ENCODE data around the gene ARHGEF28. TPM values are rescaled to one million over a fixed set of nuclear protein-coding genes. Genes with fewer than 3 reads are reported as not detected.

ARHGEF28 gene
- total and polyA plus RNA-seq, 2 of the 13 experiments (the other 11 are each of a cell fraction or from before 2014, with no cell fraction given) = 17.4 to 34.1 TPM

DNA sequence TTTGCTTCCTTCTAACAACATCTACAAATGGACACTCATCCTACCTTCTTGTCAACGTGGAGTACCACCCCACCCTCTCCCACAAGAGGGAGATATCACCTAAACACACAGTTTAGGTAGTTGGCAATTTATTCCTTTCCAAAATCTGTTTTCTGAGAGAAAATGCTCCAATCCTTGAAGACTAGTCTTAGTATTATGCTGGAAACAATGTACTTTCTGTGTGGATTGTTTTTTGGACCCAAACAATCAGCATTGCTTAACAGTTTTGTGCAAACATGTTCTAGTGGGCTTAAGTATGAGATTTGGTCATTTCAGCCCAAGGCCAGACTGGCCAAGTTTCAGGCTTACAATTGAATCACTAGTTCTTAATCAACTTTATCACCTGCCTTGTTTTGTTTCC, 359.1 kb downstream of the ARHGEF28 start (continued):
- TF ChIP-seq, protein P1, sequence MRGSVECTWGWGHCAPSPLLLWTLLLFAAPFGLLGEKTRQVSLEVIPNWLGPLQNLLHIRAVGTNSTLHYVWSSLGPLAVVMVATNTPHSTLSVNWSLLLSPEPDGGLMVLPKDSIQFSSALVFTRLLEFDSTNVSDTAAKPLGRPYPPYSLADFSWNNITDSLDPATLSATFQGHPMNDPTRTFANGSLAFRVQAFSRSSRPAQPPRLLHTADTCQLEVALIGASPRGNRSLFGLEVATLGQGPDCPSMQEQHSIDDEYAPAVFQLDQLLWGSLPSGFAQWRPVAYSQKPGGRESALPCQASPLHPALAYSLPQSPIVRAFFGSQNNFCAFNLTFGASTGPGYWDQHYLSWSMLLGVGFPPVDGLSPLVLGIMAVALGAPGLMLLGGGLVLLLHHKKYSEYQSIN (CRISPR knock-in tag; IDR thresholded peaks at IDR 0.05; ENCODE audit: borderline replicate concordance) = no peak
- TF ChIP-seq, protein P2, sequence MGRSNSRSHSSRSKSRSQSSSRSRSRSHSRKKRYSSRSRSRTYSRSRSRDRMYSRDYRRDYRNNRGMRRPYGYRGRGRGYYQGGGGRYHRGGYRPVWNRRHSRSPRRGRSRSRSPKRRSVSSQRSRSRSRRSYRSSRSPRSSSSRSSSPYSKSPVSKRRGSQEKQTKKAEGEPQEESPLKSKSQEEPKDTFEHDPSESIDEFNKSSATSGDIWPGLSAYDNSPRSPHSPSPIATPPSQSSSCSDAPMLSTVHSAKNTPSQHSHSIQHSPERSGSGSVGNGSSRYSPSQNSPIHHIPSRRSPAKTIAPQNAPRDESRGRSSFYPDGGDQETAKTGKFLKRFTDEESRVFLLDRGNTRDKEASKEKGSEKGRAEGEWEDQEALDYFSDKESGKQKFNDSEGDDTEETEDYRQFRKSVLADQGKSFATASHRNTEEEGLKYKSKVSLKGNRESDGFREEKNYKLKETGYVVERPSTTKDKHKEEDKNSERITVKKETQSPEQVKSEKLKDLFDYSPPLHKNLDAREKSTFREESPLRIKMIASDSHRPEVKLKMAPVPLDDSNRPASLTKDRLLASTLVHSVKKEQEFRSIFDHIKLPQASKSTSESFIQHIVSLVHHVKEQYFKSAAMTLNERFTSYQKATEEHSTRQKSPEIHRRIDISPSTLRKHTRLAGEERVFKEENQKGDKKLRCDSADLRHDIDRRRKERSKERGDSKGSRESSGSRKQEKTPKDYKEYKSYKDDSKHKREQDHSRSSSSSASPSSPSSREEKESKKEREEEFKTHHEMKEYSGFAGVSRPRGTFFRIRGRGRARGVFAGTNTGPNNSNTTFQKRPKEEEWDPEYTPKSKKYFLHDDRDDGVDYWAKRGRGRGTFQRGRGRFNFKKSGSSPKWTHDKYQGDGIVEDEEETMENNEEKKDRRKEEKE (IDR thresholded peaks at IDR 0.05) = no peak
- TF ChIP-seq PITX1 (CRISPR knock-in tag; IDR thresholded peaks at IDR 0.05) (no peak), GPN1 (CRISPR knock-in tag; IDR thresholded peaks at IDR 0.05; ENCODE audit: borderline replicate concordance) (no peak), HOXA3 (CRISPR knock-in tag; IDR thresholded peaks at IDR 0.05) (no peak), U2AF2 (IDR thresholded peaks at IDR 0.05; ENCODE audit: low read depth, low read length) (no peak), MYC (CRISPR knock-in tag; IDR thresholded peaks at IDR 0.05; ENCODE audit: borderline replicate concordance) (no peak), DPF2 (CRISPR knock-in tag; IDR thresholded peaks at IDR 0.05; ENCODE audit: borderline replicate concordance, low read depth) (no peak), ZNF263 (CRISPR knock-in tag; IDR thresholded peaks at IDR 0.05) (no peak), ZZZ3 (CRISPR knock-in tag; IDR thresholded peaks at IDR 0.05; ENCODE audit: borderline replicate concordance) (no peak), SIN3A (IDR thresholded peaks at IDR 0.05; ENCODE audit: borderline replicate concordance, low read depth, low read length) (no peak), SOX13 (IDR thresholded peaks at IDR 0.05) (peak; percentile 80), SOX13 (CRISPR knock-in tag; conservative IDR thresholded peaks at IDR 0.05 in 1 of 2, IDR thresholded peaks at IDR 0.05 in 1 of 2) (peak in 1 of 2 experiments; percentile 95; a peak in 2 of 4 replicates), FOXA3 (CRISPR knock-in tag; IDR thresholded peaks at IDR 0.05) (peak; percentile 67), CEBPB (IDR thresholded peaks at IDR 0.05; ENCODE audit: borderline replicate concordance, low read depth, low read length) (peak; percentile 89)
- TF ChIP-seq, protein P3, sequence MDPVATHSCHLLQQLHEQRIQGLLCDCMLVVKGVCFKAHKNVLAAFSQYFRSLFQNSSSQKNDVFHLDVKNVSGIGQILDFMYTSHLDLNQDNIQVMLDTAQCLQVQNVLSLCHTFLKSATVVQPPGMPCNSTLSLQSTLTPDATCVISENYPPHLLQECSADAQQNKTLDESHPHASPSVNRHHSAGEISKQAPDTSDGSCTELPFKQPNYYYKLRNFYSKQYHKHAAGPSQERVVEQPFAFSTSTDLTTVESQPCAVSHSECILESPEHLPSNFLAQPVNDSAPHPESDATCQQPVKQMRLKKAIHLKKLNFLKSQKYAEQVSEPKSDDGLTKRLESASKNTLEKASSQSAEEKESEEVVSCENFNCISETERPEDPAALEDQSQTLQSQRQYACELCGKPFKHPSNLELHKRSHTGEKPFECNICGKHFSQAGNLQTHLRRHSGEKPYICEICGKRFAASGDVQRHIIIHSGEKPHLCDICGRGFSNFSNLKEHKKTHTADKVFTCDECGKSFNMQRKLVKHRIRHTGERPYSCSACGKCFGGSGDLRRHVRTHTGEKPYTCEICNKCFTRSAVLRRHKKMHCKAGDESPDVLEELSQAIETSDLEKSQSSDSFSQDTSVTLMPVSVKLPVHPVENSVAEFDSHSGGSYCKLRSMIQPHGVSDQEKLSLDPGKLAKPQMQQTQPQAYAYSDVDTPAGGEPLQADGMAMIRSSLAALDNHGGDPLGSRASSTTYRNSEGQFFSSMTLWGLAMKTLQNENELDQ (CRISPR knock-in tag; IDR thresholded peaks at IDR 0.05; ENCODE audit: borderline replicate concordance) = no peak
- TF ChIP-seq, protein P4, sequence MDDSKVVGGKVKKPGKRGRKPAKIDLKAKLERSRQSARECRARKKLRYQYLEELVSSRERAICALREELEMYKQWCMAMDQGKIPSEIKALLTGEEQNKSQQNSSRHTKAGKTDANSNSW (CRISPR knock-in tag; IDR thresholded peaks at IDR 0.05; ENCODE audit: borderline replicate concordance) = no peak
- TF ChIP-seq, protein P5, sequence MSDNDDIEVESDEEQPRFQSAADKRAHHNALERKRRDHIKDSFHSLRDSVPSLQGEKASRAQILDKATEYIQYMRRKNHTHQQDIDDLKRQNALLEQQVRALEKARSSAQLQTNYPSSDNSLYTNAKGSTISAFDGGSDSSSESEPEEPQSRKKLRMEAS (IDR thresholded peaks at IDR 0.05) = no peak
- TF ChIP-seq, protein P6, sequence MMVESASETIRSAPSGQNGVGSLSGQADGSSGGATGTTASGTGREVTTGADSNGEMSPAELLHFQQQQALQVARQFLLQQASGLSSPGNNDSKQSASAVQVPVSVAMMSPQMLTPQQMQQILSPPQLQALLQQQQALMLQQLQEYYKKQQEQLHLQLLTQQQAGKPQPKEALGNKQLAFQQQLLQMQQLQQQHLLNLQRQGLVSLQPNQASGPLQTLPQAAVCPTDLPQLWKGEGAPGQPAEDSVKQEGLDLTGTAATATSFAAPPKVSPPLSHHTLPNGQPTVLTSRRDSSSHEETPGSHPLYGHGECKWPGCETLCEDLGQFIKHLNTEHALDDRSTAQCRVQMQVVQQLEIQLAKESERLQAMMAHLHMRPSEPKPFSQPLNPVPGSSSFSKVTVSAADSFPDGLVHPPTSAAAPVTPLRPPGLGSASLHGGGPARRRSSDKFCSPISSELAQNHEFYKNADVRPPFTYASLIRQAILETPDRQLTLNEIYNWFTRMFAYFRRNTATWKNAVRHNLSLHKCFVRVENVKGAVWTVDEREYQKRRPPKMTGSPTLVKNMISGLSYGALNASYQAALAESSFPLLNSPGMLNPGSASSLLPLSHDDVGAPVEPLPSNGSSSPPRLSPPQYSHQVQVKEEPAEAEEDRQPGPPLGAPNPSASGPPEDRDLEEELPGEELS (CRISPR knock-in tag; IDR thresholded peaks at IDR 0.05) = peak; percentile 39; the same call in 1 of the 2 replicates
- TF ChIP-seq, protein P7, sequence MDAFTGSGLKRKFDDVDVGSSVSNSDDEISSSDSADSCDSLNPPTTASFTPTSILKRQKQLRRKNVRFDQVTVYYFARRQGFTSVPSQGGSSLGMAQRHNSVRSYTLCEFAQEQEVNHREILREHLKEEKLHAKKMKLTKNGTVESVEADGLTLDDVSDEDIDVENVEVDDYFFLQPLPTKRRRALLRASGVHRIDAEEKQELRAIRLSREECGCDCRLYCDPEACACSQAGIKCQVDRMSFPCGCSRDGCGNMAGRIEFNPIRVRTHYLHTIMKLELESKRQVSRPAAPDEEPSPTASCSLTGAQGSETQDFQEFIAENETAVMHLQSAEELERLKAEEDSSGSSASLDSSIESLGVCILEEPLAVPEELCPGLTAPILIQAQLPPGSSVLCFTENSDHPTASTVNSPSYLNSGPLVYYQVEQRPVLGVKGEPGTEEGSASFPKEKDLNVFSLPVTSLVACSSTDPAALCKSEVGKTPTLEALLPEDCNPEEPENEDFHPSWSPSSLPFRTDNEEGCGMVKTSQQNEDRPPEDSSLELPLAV (CRISPR knock-in tag; conservative IDR thresholded peaks at IDR 0.05; ENCODE audit: low read depth) = no peak
